Measurements from ENCODE around the gene CKS1B.

- no peak for TF ChIP-seq CTCF (IDR thresholded peaks at IDR 0.05; ENCODE audit: low read length)
- no peak for TF ChIP-seq EZH2 (IDR thresholded peaks at IDR 0.05; ENCODE audit: borderline replicate concordance, low read length)
Observed at GRCh38 chr1:154953611-154954038, 20.9 kb upstream of the CKS1B start.
